ENCODE data around the gene ORAI1. TPM values are rescaled to one million over a fixed set of nuclear protein-coding genes. Genes with fewer than 3 reads are reported as not detected.
A peak's percentile ranks its signal among the peaks of the same experiment; 100 is the strongest.

The ORAI1 gene
- total and polyA plus RNA-seq, 2 experiments from 2014 or later, result 15.0 to 39.1 TPM

GRCh38 chr12:121590476-121591143, 35.7 kb upstream of the ORAI1 start:
- DNase-seq (ENCODE audit: low spot score), result no peak
- peak overlapping the region; percentile 43 for H3K4me2 ChIP-seq
- H3K79me2 ChIP-seq, result no peaks in the 10 kb centered on the region
- H2AFZ ChIP-seq, result peak overlapping the region; percentile 23
- 39% methylated on average over 10 of the region's 10 CpGs for WGBS (ENCODE audit: low lambda C conversion rate, missing lambda C conversion rate)
- no peak overlapping the region for H3K4me3 ChIP-seq
- H3K9me3 ChIP-seq (ENCODE audit: low read depth), result no peaks in the 10 kb centered on the region
- no peaks in the 10 kb centered on the region for H3K27me3 ChIP-seq
- H4K20me1 ChIP-seq (ENCODE audit: insufficient read depth, poor library complexity, severe bottlenecking), result no peaks in the 10 kb centered on the region
- H3K4me1 ChIP-seq (ENCODE audit: insufficient read depth), result peaks cover 6% of the 10 kb centered on the region
- H3K9me2 ChIP-seq (replicated peaks; ENCODE audit: insufficient read depth), result no peaks in the 10 kb centered on the region
- TF ChIP-seq EZH2phosphoT487 (IDR thresholded peaks at IDR 0.05; ENCODE audit: low read depth, severe bottlenecking, unreplicated experiment) (no peak), EZH2 (IDR thresholded peaks at IDR 0.05; ENCODE audit: borderline replicate concordance) (no peak), CTCF (IDR thresholded peaks at IDR 0.05; ENCODE audit: poor library complexity) (no peak)
- H3K27ac ChIP-seq, result peak overlapping the region; percentile 68
- no peaks in the 10 kb centered on the region for H3K36me3 ChIP-seq (replicated peaks; ENCODE audit: insufficient read depth, low read depth)

- Histone ChIP-seq H3K79me2 (no peaks in the 10 kb centered on the region), H3K9me2 (replicated peaks; ENCODE audit: insufficient read depth) (no peaks in the 10 kb centered on the region), H3K4me3 (no peak overlapping the region), H2AFZ (no peak overlapping the region), H3K4me2 (no peak overlapping the region), H3K27me3 (no peaks in the 10 kb centered on the region), H3K4me1 (ENCODE audit: insufficient read depth) (peaks cover 6% of the 10 kb centered on the region), H3K27ac (no peak overlapping the region), H3K9me3 (ENCODE audit: low read depth) (no peaks in the 10 kb centered on the region), H4K20me1 (ENCODE audit: insufficient read depth, poor library complexity, severe bottlenecking) (no peaks in the 10 kb centered on the region), H3K36me3 (replicated peaks; ENCODE audit: insufficient read depth, low read depth) (no peaks in the 10 kb centered on the region)
- DNase-seq (ENCODE audit: low spot score), result no peak
- TF ChIP-seq CTCF (IDR thresholded peaks at IDR 0.05; ENCODE audit: poor library complexity), result no peak
- no peak for TF ChIP-seq EZH2phosphoT487 (IDR thresholded peaks at IDR 0.05; ENCODE audit: low read depth, severe bottlenecking, unreplicated experiment)
- no peak for TF ChIP-seq EZH2 (IDR thresholded peaks at IDR 0.05; ENCODE audit: borderline replicate concordance)
- WGBS (ENCODE audit: low lambda C conversion rate, missing lambda C conversion rate), result 62% methylated on average over 4 of the region's 4 CpGs
Measured at GRCh38 chr12:121592320-121592719, 34.0 kb upstream of the ORAI1 start.

GRCh38 chr12:121595520-121595919, 30.8 kb upstream of the ORAI1 start:
- H3K27me3 ChIP-seq, result no peaks in the 10 kb centered on the region
- H3K36me3 ChIP-seq (replicated peaks; ENCODE audit: insufficient read depth, low read depth), result no peaks in the 10 kb centered on the region
- H3K4me2 ChIP-seq, result no peak overlapping the region
- H3K4me1 ChIP-seq (ENCODE audit: insufficient read depth), result peaks cover 15% of the 10 kb centered on the region
- H4K20me1 ChIP-seq (ENCODE audit: insufficient read depth, poor library complexity, severe bottlenecking), result no peaks in the 10 kb centered on the region
- DNase-seq (ENCODE audit: low spot score), result no peak
- no peak overlapping the region for H3K4me3 ChIP-seq
- H3K27ac ChIP-seq, result no peak overlapping the region
- no peaks in the 10 kb centered on the region for H3K9me3 ChIP-seq (ENCODE audit: low read depth)
- H3K79me2 ChIP-seq, result no peaks in the 10 kb centered on the region
- no peak overlapping the region for H2AFZ ChIP-seq
- 93% methylated on average over 8 of the region's 12 CpGs for WGBS (ENCODE audit: low lambda C conversion rate, missing lambda C conversion rate)
- TF ChIP-seq CTCF (IDR thresholded peaks at IDR 0.05; ENCODE audit: poor library complexity) (no peak), EZH2phosphoT487 (IDR thresholded peaks at IDR 0.05; ENCODE audit: low read depth, severe bottlenecking, unreplicated experiment) (no peak), EZH2 (IDR thresholded peaks at IDR 0.05; ENCODE audit: borderline replicate concordance) (no peak)
- no peaks in the 10 kb centered on the region for H3K9me2 ChIP-seq (replicated peaks; ENCODE audit: insufficient read depth)

Data from hepatocyte (in vitro differentiated cells).